OCI-LY1 (cell line): Measurements from ENCODE around the gene PLEKHJ1.

Experiments
- H2AFZ ChIP-seq: fragments of 200-600 bp; sonication (generic), shearing (Covaris generic); 2 replicates; pipeline ENCODE4 v1.6.0; 2014; ENCODE audit warnings: antibody characterized with exemption, mild to moderate bottlenecking, low read length
- H3F3A ChIP-seq: fragments of 200-600 bp; sonication (generic), shearing (Covaris generic); 2 replicates; pipeline ENCODE4 v1.6.0; 2014; ENCODE audit warnings: mild to moderate bottlenecking, antibody characterized with exemption, low read length, moderate library complexity; ENCODE audit not compliant: insufficient read depth
- H3K27ac ChIP-seq: fragments of 200-600 bp; sonication (generic); 2 replicates; pipeline ENCODE4 v1.5.1; 2014; ENCODE audit warnings: low read length, mixed run types, mild to moderate bottlenecking, low read depth; ENCODE audit not compliant: poor library complexity, severe bottlenecking
- H3K27me3 ChIP-seq: fragments of 200-600 bp; sonication (generic); 2 replicates; pipeline ENCODE4 v1.6.0; 2014; ENCODE audit warnings: antibody characterized with exemption, mild to moderate bottlenecking, low read length, moderate library complexity; ENCODE audit not compliant: insufficient read depth
- H3K36me3 ChIP-seq: fragments of 200-600 bp; sonication (generic); 2 replicates; pipeline ENCODE4 v1.6.1; 2014; ENCODE audit warnings: mild to moderate bottlenecking, antibody characterized with exemption, low read length, moderate library complexity, mixed read lengths; ENCODE audit not compliant: insufficient read depth
- H3K4me1 ChIP-seq: fragments of 200-600 bp; sonication (generic); 2 replicates; pipeline ENCODE4 v1.5.1; 2014; ENCODE audit warnings: mild to moderate bottlenecking, low read length, moderate library complexity; ENCODE audit not compliant: insufficient read depth, severe bottlenecking
- H3K4me2 ChIP-seq: fragments of 200-600 bp; sonication (generic), shearing (Covaris generic); 2 replicates; pipeline ENCODE4 v1.6.1; 2014; ENCODE audit warnings: low read length
- H3K4me3 ChIP-seq: fragments of 200-600 bp; sonication (generic); 2 replicates; pipeline ENCODE4 v1.5.1; 2014; ENCODE audit warnings: low read length, low read depth, mild to moderate bottlenecking, mixed read lengths; ENCODE audit not compliant: poor library complexity, severe bottlenecking
- H3K79me2 ChIP-seq: fragments of 200-600 bp; shearing (Covaris generic); 2 replicates; pipeline ENCODE4 v1.6.1; 2016; ENCODE audit warnings: mixed run types, low read length, mixed read lengths; ENCODE audit not compliant: insufficient read depth
- H3K9ac ChIP-seq: fragments of 200-600 bp; sonication (generic), shearing (Covaris generic); 2 replicates; pipeline ENCODE4 v1.6.1; 2014; ENCODE audit warnings: mild to moderate bottlenecking, low read length, mixed read lengths
- H3K9me2 ChIP-seq: fragments of 200-600 bp; sonication (generic), shearing (Covaris generic); 2 replicates; pipeline ENCODE4 v1.6.1; 2014; ENCODE audit warnings: low read depth, mild to moderate bottlenecking, low read length, mixed read lengths
- H3K9me3 ChIP-seq: fragments of 200-600 bp; shearing (Covaris generic); 2 replicates; pipeline ENCODE4 v1.6.1; 2014; ENCODE audit warnings: low read length, mixed read lengths
- H4K20me1 ChIP-seq: fragments of 200-600 bp; sonication (generic), shearing (Covaris generic); 2 replicates; pipeline ENCODE4 v1.6.0; 2016; ENCODE audit warnings: mild to moderate bottlenecking, low read length; ENCODE audit not compliant: insufficient read depth
- CTCF ChIP-seq: fragments of 200-600 bp; sonication (generic), shearing (Covaris generic); IDR thresholded peaks from 2 replicates; pipeline ENCODE4 v1.5.1; 2017; ENCODE audit warnings: mild to moderate bottlenecking, antibody characterized with exemption, low read length, moderate library complexity, mixed read lengths
- EZH2 ChIP-seq: fragments of 200-600 bp; sonication (generic), shearing (Covaris generic); IDR thresholded peaks from 2 replicates; pipeline ENCODE4 v1.8.0; 2017; ENCODE audit warnings: borderline replicate concordance, mixed run types, mild to moderate bottlenecking, antibody characterized with exemption, low read length, moderate library complexity, mixed read lengths

Gene PLEKHJ1

GRCh38 chr19:2231621-2232221 is 4.4 kb downstream of the PLEKHJ1 start:
- Histone ChIP-seq H3K79me2 (peaks cover 11% of the 10 kb centered on the region; the same call in 1 of the 2 replicates), H3K36me3 (peaks cover 38% of the 10 kb centered on the region), H2AFZ (no peak overlapping the region), H3K4me3 (no peak overlapping the region), H3K9me3 (no peaks in the 10 kb centered on the region), H3K27me3 (no peaks in the 10 kb centered on the region), H3K27ac (peak overlapping the region; percentile 83), H3K4me1 (peaks cover 68% of the 10 kb centered on the region), H3K9ac (no peak overlapping the region; the same call in 1 of the 2 replicates), H4K20me1 (no peaks in the 10 kb centered on the region), H3K4me2 (peak overlapping the region; percentile 64; the same call in 1 of the 2 replicates), H3F3A (no peaks in the 10 kb centered on the region), H3K9me2 (no peaks in the 10 kb centered on the region)
- peak; percentile 35 for TF ChIP-seq CTCF
- no peak for TF ChIP-seq EZH2

DNA sequence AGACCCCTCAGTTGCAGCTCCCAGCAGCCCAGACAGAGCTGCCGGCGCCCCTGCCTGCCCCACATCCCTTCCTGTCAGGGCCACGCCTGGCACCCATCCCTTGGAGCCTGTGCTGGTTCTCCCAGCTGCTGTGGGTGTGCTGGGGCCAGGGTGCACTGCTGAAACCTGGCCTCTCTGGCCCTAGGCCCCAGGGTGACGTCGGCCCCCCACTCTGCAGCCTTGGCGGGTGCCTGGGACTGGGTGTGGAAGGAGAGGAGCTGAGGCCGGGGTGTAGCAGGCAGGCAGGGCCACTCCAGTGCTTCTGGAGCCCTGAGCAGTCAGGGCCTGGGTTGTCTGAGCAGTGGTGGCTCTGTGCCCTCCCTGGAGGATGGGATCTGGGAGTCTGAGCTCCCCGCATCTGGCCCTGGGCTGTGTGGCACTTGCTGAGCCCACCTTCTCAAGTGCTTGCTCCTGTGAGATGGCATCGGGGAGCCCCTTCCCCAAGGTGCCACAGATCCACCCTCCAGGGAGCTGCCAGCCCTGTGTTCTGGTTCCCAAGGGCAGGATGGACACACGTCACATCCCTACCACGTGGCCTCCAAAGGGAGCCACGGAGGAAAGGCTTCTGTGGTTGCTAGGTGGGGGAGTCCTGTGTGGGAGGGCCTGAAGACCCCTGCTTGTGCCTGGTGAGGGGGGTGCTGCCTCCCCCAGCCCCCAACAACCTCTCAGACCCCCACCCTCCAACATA is 5.2 kb downstream of the PLEKHJ1 start:
- peak overlapping the region; percentile 83 for H3K27ac ChIP-seq
- H3K79me2 ChIP-seq: peaks cover 10% of the 10 kb centered on the region; the same call in 1 of the 2 replicates
- H3K9me2 ChIP-seq: no peaks in the 10 kb centered on the region
- peaks cover 72% of the 10 kb centered on the region for H3K4me1 ChIP-seq
- no peaks in the 10 kb centered on the region for H3K27me3 ChIP-seq
- no peak for TF ChIP-seq EZH2
- TF ChIP-seq CTCF: no peak
- H3K9me3 ChIP-seq: no peaks in the 10 kb centered on the region
- no peak overlapping the region; the same call in 1 of the 2 replicates for H3K9ac ChIP-seq
- peaks cover 45% of the 10 kb centered on the region for H3K36me3 ChIP-seq
- H4K20me1 ChIP-seq: no peaks in the 10 kb centered on the region
- no peak overlapping the region for H3K4me3 ChIP-seq
- no peaks in the 10 kb centered on the region for H3F3A ChIP-seq
- H2AFZ ChIP-seq: no peak overlapping the region
- no peak overlapping the region for H3K4me2 ChIP-seq

DNA sequence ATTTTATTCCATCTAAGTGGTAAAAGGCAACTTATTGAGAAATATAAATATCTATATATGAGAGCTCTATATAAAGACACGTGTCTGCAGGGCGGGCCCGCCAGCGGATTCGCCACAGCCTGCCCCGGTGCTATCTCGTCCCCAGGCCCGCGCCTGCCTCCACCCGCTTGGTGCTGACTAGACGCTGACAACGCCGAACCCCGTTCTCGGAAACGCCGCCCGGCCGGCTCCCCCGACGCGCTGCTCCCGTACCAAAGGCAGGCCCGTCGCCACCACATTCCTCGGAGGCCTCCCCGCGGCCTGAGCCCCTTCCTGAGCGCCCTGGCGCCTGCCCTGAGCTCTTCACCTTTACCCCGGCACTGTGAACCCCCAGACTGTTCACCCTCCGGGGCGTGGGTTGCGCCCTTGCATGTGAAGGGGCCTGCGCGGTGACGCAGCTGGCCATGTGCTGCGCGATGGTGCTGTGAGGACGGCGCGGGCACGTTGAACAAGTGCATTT is 6.0 kb downstream of the PLEKHJ1 start:
- H3K4me1 ChIP-seq: peaks cover 70% of the 10 kb centered on the region
- H3K9me3 ChIP-seq: no peaks in the 10 kb centered on the region
- H3F3A ChIP-seq: no peaks in the 10 kb centered on the region
- no peak overlapping the region for H3K27ac ChIP-seq
- peaks cover 2% of the 10 kb centered on the region; the same call in 1 of the 2 replicates for H3K79me2 ChIP-seq
- H3K27me3 ChIP-seq: no peaks in the 10 kb centered on the region
- H2AFZ ChIP-seq: no peak overlapping the region
- H3K9me2 ChIP-seq: no peaks in the 10 kb centered on the region
- no peak overlapping the region for H3K9ac ChIP-seq
- H3K36me3 ChIP-seq: peaks cover 54% of the 10 kb centered on the region
- H3K4me2 ChIP-seq: no peak overlapping the region
- no peak for TF ChIP-seq CTCF
- no peak for TF ChIP-seq EZH2
- no peak overlapping the region for H3K4me3 ChIP-seq
- no peaks in the 10 kb centered on the region for H4K20me1 ChIP-seq
